ENCODE results near the gene PITPNC1.
"Not testable (repeated sequence)": the region's sequence is repeated elsewhere in the genome, so short reads cannot be mapped to it uniquely, and the experiment has no call there.

Gene PITPNC1

DNA sequence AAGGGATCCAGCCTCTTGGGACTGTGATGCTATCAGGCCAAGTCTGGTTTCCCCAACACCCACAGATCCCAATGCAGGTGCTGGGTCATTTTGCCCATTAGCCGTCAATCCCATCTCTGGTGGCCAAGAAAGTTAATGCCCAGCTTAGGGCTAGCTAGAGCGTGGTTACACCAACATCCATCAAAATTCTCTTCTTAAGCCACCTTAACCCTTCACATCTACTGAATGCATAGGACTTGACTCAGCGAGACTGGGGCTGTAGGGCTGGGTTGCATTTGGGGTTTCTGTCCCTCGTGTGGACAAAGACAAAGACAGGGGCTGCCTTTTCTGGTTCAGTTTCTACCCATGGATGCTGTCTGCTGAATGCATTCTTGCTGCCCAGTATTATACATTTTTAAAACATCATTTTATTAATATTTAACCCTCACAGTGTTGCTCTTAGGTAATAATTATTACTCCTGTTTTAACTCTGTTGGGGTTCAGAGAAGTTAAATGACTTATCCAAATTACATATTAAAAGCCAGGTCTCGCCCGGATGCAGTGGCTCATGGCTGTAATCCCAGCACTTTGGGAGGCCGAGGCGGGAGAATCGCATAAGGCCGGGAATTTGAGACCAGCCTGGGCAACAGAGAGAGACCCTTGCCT lies 199.5 kb downstream of the PITPNC1 start:
- H3K4me3 ChIP-seq (ENCODE audit: low read depth, low read length) = no peak overlapping the region
- no peak for DNase-seq (ENCODE audit: low read depth)
- TF ChIP-seq, protein P1, sequence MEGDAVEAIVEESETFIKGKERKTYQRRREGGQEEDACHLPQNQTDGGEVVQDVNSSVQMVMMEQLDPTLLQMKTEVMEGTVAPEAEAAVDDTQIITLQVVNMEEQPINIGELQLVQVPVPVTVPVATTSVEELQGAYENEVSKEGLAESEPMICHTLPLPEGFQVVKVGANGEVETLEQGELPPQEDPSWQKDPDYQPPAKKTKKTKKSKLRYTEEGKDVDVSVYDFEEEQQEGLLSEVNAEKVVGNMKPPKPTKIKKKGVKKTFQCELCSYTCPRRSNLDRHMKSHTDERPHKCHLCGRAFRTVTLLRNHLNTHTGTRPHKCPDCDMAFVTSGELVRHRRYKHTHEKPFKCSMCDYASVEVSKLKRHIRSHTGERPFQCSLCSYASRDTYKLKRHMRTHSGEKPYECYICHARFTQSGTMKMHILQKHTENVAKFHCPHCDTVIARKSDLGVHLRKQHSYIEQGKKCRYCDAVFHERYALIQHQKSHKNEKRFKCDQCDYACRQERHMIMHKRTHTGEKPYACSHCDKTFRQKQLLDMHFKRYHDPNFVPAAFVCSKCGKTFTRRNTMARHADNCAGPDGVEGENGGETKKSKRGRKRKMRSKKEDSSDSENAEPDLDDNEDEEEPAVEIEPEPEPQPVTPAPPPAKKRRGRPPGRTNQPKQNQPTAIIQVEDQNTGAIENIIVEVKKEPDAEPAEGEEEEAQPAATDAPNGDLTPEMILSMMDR (conservative IDR thresholded peaks at IDR 0.05; ENCODE audit: low read depth, low read length) = no peak

DNA sequence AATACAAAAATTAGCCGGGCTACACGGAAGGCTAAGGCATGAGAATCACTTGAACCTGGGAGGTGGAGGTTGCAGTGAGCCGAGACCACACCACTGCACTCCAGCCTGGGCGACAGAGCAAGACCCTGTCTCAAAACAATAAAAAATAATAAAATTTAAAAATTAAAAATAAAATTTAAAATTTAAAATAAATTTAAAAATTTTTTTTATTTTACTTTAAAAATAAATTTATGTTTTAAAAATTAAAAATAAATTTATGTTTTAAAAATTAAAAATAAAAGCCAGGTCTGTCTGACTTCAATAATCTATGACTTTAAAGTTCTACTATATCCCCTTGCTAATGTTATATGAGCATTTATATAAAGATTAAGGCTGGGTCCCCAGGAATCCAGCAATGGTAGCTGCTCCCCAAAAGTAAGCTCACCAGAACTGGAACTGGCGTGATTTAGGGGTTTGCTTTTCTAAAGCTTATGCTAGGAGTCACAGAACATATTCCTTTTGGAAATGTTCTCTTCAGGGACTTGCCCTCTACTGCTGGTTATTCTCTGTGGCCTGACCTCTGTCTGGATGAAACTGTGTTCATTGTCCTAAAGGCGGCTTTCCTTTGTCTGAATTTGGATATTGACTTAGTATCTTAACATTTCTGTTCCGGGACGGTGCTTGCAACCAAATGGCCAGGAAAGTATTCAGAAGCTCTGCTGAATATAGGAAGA lies 200.5 kb downstream of the PITPNC1 start:
- H3K4me3 ChIP-seq (ENCODE audit: low read depth, low read length) = no peak overlapping the region
- TF ChIP-seq, protein P1 (conservative IDR thresholded peaks at IDR 0.05; ENCODE audit: low read depth, low read length) = no peak
- DNase-seq (ENCODE audit: low read depth) = no peak

DNA sequence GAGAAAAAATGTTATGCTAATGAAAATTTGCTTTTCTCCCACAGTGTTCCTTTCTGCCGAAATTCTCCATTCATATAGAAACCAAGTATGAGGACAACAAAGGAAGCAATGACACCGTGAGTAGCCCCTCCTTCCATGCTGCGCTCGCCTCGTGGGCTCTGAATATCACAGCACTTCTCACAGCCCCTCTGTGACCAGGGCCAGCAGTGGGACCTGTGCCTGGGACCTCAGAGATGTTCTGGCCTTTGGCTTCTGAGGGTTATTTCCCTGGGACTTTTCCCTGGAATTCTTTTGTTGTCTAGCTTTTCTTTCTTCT lies 201.0 kb downstream of the PITPNC1 start:
- DNase-seq (ENCODE audit: low read depth) = no peak
- TF ChIP-seq, protein P1 (conservative IDR thresholded peaks at IDR 0.05; ENCODE audit: low read depth, low read length) = no peak
- no peak overlapping the region for H3K4me3 ChIP-seq (ENCODE audit: low read depth, low read length)

DNA sequence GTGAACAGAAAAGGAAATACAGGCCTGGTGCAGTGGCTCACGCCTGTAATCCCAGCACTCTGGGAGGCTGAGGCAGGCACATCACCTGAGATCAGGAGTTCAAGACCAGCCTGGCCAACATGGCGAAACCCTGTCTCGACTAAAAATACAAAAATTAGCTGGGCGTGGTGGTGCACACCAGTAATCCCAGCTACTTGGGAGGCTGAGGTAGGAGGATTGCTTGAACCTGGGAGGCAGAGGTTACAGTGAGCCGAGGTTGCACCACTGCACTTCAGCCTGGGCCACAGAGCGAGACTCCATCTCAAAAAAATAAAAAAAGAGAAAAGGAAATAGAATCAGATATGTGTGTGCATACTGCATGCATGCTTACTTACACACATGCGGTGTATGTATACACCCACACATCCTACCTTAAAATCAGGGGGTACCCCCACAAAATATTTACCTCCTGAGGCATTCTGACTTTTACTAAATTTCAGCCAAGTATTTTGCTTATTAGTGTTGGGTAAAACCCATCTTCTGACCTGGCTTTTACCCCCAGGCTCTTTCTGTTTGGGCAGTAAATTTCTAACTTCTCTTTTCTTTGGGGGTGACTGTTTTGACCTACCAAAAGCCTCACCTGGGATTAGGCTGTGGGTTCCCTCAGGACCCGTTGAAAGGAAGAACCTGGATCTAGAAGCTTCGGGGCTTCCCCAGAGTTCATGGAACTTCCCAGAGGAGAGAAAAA lies 201.8 kb downstream of the PITPNC1 start:
- DNase-seq (ENCODE audit: low read depth); H3K4me3 ChIP-seq (ENCODE audit: low read depth, low read length): not testable (repeated sequence)

DNA sequence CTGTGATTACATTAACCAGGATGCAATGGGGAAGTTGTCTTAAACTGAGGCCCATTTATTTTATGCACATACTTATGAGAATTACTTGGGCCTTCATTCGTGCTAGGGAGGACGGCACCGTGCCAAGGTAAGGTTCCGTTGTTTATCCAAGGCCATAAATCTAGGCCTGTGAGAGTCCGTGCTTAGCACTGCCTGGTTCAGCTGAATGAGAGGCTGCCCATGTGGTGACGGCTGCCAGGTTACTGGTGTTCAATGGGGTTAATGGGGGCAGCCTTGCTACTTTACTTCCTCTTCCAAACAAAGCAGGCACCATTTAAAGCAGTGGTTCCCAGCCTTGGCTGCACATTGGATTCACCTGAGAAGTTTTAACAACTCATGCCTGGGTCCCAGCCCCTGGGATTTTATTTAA lies 205.6 kb downstream of the PITPNC1 start:
- no peak overlapping the region for H3K4me3 ChIP-seq (ENCODE audit: low read depth, low read length)
- TF ChIP-seq, protein P1 (conservative IDR thresholded peaks at IDR 0.05; ENCODE audit: low read depth, low read length) = no peak
- no peak for DNase-seq (ENCODE audit: low read depth)

DNA sequence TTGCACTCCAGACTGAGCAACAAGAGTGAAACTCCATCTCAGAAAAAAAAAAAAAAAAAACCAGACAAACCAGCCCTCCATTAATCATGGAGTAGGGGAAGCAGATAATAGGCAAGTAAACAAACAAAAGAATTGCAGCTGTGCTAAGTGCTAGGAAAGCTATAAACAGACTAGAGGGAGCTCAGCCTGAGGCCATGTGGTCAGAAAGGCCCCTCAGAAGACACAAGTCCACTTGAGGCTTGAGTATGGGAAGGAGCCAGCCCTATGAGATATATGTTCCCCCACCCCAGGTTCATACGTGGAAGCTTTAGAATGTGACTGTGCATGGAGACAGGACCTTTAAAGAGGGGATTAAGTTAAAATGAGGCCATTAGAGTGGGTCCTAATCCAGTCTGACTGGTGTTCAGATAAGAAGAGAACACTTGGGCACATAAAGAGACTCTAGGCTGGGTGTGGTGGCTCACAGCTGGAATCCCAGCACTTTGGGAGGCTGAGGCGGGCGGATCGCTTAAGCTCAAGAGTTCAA lies 208.1 kb downstream of the PITPNC1 start:
- no peak for DNase-seq (ENCODE audit: low read depth)
- TF ChIP-seq, protein P1 (conservative IDR thresholded peaks at IDR 0.05; ENCODE audit: low read depth, low read length) = no peak
- H3K4me3 ChIP-seq (ENCODE audit: low read depth, low read length) = no peak overlapping the region

DNA sequence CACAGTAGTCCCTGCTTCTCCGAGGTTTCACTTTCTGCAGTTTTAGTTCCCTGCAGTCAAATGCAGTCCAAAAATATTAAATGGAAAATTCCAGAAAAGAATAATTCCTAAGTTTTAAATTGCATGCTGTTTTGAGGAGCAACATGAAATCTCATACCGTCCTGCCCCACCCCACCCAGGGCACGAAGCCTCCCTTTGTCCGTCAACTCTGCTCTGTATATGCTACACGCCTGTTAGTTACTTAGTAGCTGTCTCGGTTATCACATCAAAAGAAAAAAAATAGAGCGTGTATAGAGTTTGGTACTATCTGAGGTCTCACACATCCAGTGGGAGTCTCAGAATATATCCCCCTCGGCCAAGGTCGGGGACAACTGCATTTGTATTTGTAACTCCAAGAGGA lies 211.2 kb downstream of the PITPNC1 start:
- no peak for DNase-seq (ENCODE audit: low read depth)
- no peak overlapping the region for H3K4me3 ChIP-seq (ENCODE audit: low read depth, low read length)
- TF ChIP-seq, protein P1 (conservative IDR thresholded peaks at IDR 0.05; ENCODE audit: low read depth, low read length) = no peak

All from choroid plexus epithelial cell (primary cell).